Ishikawa (cell line): ENCODE results near the gene SNX13.

Source experiments
- CEBPB ChIP-seq: IDR thresholded peaks from 2 replicates; pipeline ENCODE4 v1.6.1; 2012
- EP300 ChIP-seq: IDR thresholded peaks from 2 replicates; pipeline ENCODE4 v1.6.1; 2012; ENCODE audit warnings: borderline replicate concordance
- FOXM1 ChIP-seq: IDR thresholded peaks from 2 replicates; pipeline ENCODE4 v1.6.1; 2012; ENCODE audit warnings: low read depth, borderline replicate concordance
- MAX ChIP-seq: IDR thresholded peaks from 2 replicates; pipeline ENCODE4 v1.6.1; 2012
- REST ChIP-seq: IDR thresholded peaks from 2 replicates; pipeline ENCODE4 v1.6.1; 2012; ENCODE audit warnings: low read depth, mild to moderate bottlenecking
- TAF1 ChIP-seq: IDR thresholded peaks from 2 replicates; pipeline ENCODE4 v1.6.1; 2012; ENCODE audit warnings: low read depth, mild to moderate bottlenecking
- TCF12 ChIP-seq: IDR thresholded peaks from 2 replicates; pipeline ENCODE4 v1.6.1; 2012; ENCODE audit warnings: low read depth

- TF ChIP-seq CEBPB (no peak), TCF12 (no peak), FOXM1 (no peak), MAX (no peak), EP300 (no peak), TAF1 (no peak), REST (no peak)
Observed at GRCh38 chr7:17782216-17782549, 158.1 kb downstream of the SNX13 start.
